GM21367 (cell line): ENCODE measurements around the gene KIAA1210.

Experiments
- ATAC-seq: cut with Tn5 transposase; IDR thresholded peaks from one replicate; pipeline ENCODE4 v1.9.1; 2021; ENCODE audit not compliant: unreplicated experiment

The KIAA1210 gene

GRCh38 chrX:119127650-119128049 is at the start of gene KIAA1210:
KIAA1210 (minus strand) TSS chrX:119127812; CDS start chrX:119123642, 4,170 bp downstream.
- no peak for ATAC-seq

- ATAC-seq: no peak
Measured at GRCh38 chrX:119177278-119177677, 49.7 kb upstream of the KIAA1210 start.

GRCh38 chrX:119174900-119175299 is 47.3 kb upstream of the KIAA1210 start:
- no peak for ATAC-seq

- ATAC-seq: no peak
Measured at GRCh38 chrX:119168104-119168503, 40.5 kb upstream of the KIAA1210 start.

- ATAC-seq: no peak
Measured at GRCh38 chrX:119158226-119158625, 30.6 kb upstream of the KIAA1210 start.

- no peak for ATAC-seq
Measured at GRCh38 chrX:119156241-119156640, 28.6 kb upstream of the KIAA1210 start.

- no peak for ATAC-seq
Measured at GRCh38 chrX:119155416-119156035, 27.9 kb upstream of the KIAA1210 start.

GRCh38 chrX:119151051-119151380 is 23.4 kb upstream of the KIAA1210 start:
- ATAC-seq: no peak

- ATAC-seq: no peak
Measured at GRCh38 chrX:119150163-119151050, 22.8 kb upstream of the KIAA1210 start.

- no peak for ATAC-seq
Measured at GRCh38 chrX:119147486-119147885, 19.9 kb upstream of the KIAA1210 start.

- no peak for ATAC-seq
Measured at GRCh38 chrX:119145241-119145653, 17.6 kb upstream of the KIAA1210 start.

GRCh38 chrX:119134466-119134865 is 6.9 kb upstream of the KIAA1210 start:
- no peak for ATAC-seq

GRCh38 chrX:119132961-119133360 is 5.3 kb upstream of the KIAA1210 start:
- no peak for ATAC-seq

GRCh38 chrX:119132316-119132715 is 4.7 kb upstream of the KIAA1210 start:
- ATAC-seq: no peak

- ATAC-seq: no peak
Measured at GRCh38 chrX:119130911-119131310, 3.3 kb upstream of the KIAA1210 start.

- ATAC-seq: no peak
Measured at GRCh38 chrX:119121341-119121740, 6.3 kb downstream of the KIAA1210 start.

GRCh38 chrX:119118780-119119395 is 8.7 kb downstream of the KIAA1210 start:
- ATAC-seq: peak; percentile 73

GRCh38 chrX:119107206-119107605 is 20.4 kb downstream of the KIAA1210 start:
- ATAC-seq: no peak

- ATAC-seq: no peak
Measured at GRCh38 chrX:119105826-119106225, 21.8 kb downstream of the KIAA1210 start.

- no peak for ATAC-seq
Measured at GRCh38 chrX:119101168-119101567, 26.4 kb downstream of the KIAA1210 start.

- no peak for ATAC-seq
Measured at GRCh38 chrX:119095936-119096335, 31.7 kb downstream of the KIAA1210 start.

GRCh38 chrX:119094819-119095218 is 32.8 kb downstream of the KIAA1210 start:
- ATAC-seq: no peak
